Large intestine (tissue), 3 donors: ENCODE measurements around the gene LIG1. TPM values are rescaled to one million over a fixed set of nuclear protein-coding genes. Genes with fewer than 3 reads are reported as not detected.

Experiments
- DNase-seq, 2 donors: peaks; one replicate each; pipeline versions ENCODE4 v3.0.0 to v3.0.0-alpha.2; 2013
- H3K27ac ChIP-seq: one replicate; pipeline ENCODE4 v1.5.1; 2013; ENCODE audit warnings: low read length
- H3K27me3 ChIP-seq: 2 replicates; pipeline ENCODE4 v1.6.1; 2013; ENCODE audit warnings: low read length; ENCODE audit not compliant: control insufficient read depth, insufficient read depth
- H3K36me3 ChIP-seq: 2 replicates; pipeline ENCODE4 v1.6.1; 2013; ENCODE audit warnings: low read length; ENCODE audit not compliant: control insufficient read depth, insufficient read depth
- H3K4me1 ChIP-seq: one replicate; pipeline ENCODE4 v1.6.1; 2013; ENCODE audit warnings: low read length; ENCODE audit not compliant: control insufficient read depth, insufficient read depth
- H3K4me3 ChIP-seq: one replicate; pipeline ENCODE4 v1.5.1; 2013; ENCODE audit warnings: low read length
- H3K9me3 ChIP-seq: one replicate; pipeline ENCODE4 v1.6.1; 2013; ENCODE audit warnings: mild to moderate bottlenecking, low read depth, low read length, moderate library complexity; ENCODE audit not compliant: control insufficient read depth
- WGBS: methylation state at CpG from one replicate; pipeline ENCODE4 v1.1.5; 2013; ENCODE audit warnings: low lambda C conversion rate; ENCODE audit not compliant: insufficient coverage; 5-methylcytosine and 5-hydroxymethylcytosine counted together
- polyA plus RNA-seq: library from polyadenylated mRNA; unstranded; fragments of 120-200 nt; gene quantifications from one replicate; pipeline ENCODE4 v1.2.1, GENCODE V29; 2013

LIG1 gene
- polyA plus RNA-seq, 1 donor = 45.1 TPM

- Histone ChIP-seq H3K4me1 (no peaks in the 10 kb centered on the region), H3K9me3 (no peaks in the 10 kb centered on the region), H3K36me3 (no peaks in the 10 kb centered on the region), H3K27me3 (no peaks in the 10 kb centered on the region), H3K27ac (no peak overlapping the region), H3K4me3 (no peak overlapping the region)
- DNase-seq = no peak
- 43% methylated on average over 8 of the region's 13 CpGs for WGBS
Measured at GRCh38 chr19:48196933-48197665, 27.0 kb upstream of the LIG1 start.

- no peak overlapping the region for H3K27ac ChIP-seq
- DNase-seq = no peak
- no CpG with 5 or more reads among the region's 23 CpGs for WGBS
- no peaks in the 10 kb centered on the region for H3K9me3 ChIP-seq
- H3K4me3 ChIP-seq = no peak overlapping the region
- H3K27me3 ChIP-seq = no peaks in the 10 kb centered on the region
- peaks cover 3% of the 10 kb centered on the region for H3K36me3 ChIP-seq
- no peaks in the 10 kb centered on the region for H3K4me1 ChIP-seq
Measured at GRCh38 chr19:48196321-48196763, 26.2 kb upstream of the LIG1 start.

GRCh38 chr19:48194844-48195830 lies 25.0 kb upstream of the LIG1 start:
- 65% methylated on average over 2 of the region's 95 CpGs for WGBS
- H3K4me1 ChIP-seq = no peaks in the 10 kb centered on the region
- DNase-seq = no peak
- peaks cover 7% of the 10 kb centered on the region for H3K36me3 ChIP-seq
- no peak overlapping the region for H3K27ac ChIP-seq
- no peaks in the 10 kb centered on the region for H3K9me3 ChIP-seq
- H3K27me3 ChIP-seq = no peaks in the 10 kb centered on the region
- H3K4me3 ChIP-seq = no peak overlapping the region

- no peak for DNase-seq
- H3K9me3 ChIP-seq = no peaks in the 10 kb centered on the region
- WGBS = 42% methylated on average over 2 of the region's 36 CpGs
- H3K4me3 ChIP-seq = no peak overlapping the region
- peaks cover 7% of the 10 kb centered on the region for H3K36me3 ChIP-seq
- no peaks in the 10 kb centered on the region for H3K4me1 ChIP-seq
- no peak overlapping the region for H3K27ac ChIP-seq
- no peaks in the 10 kb centered on the region for H3K27me3 ChIP-seq
Measured at GRCh38 chr19:48194041-48194843, 24.1 kb upstream of the LIG1 start.

GRCh38 chr19:48192750-48193149 lies 22.6 kb upstream of the LIG1 start:
- Histone ChIP-seq H3K4me1 (no peaks in the 10 kb centered on the region), H3K36me3 (peaks cover 12% of the 10 kb centered on the region), H3K27ac (no peak overlapping the region), H3K27me3 (no peaks in the 10 kb centered on the region), H3K9me3 (no peaks in the 10 kb centered on the region), H3K4me3 (no peak overlapping the region)
- no peak for DNase-seq
- WGBS = no CpG with 5 or more reads among the region's 7 CpGs

GRCh38 chr19:48190885-48191284 lies 20.7 kb upstream of the LIG1 start:
- H3K36me3 ChIP-seq = peaks cover 12% of the 10 kb centered on the region
- no peak overlapping the region for H3K4me3 ChIP-seq
- H3K4me1 ChIP-seq = no peaks in the 10 kb centered on the region
- 100% methylated on average over 1 of the region's 3 CpGs for WGBS
- no peaks in the 10 kb centered on the region for H3K9me3 ChIP-seq
- DNase-seq = no peak
- no peak overlapping the region for H3K27ac ChIP-seq
- no peaks in the 10 kb centered on the region for H3K27me3 ChIP-seq

DNA sequence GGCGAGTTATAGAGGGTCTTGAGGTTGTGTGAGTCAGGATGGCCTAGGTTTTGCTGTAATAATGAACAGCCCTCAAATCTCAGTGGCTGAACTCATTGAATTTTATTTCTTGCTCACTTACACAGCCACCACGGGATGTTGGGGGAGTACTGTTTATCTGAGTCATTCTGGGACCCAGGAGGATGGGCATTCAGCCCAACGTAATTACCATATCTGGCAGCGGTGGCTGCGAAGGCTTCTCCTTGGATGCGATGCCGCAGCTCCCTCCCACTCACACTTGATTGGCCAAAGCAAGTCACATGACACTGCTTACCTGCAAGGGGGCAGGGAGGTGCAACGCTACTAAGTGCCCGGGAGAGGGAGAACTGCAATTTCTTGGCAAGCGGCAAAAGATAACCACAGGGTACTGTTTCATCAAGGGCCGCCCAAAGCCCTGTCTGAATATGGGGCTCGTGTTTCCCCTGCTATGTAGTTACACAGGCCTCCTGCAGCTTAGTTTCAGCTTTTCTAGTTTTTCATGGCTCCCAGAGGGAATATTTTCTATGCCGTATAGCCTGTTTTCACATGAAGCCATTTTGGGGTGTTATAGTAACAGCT lies 20.2 kb upstream of the LIG1 start:
- no peak overlapping the region for H3K4me3 ChIP-seq
- no peak overlapping the region for H3K27ac ChIP-seq
- no peaks in the 10 kb centered on the region for H3K9me3 ChIP-seq
- no peaks in the 10 kb centered on the region for H3K4me1 ChIP-seq
- H3K27me3 ChIP-seq = no peaks in the 10 kb centered on the region
- DNase-seq = no peak
- peaks cover 12% of the 10 kb centered on the region for H3K36me3 ChIP-seq
- 80% methylated on average over 1 of the region's 13 CpGs for WGBS

DNA sequence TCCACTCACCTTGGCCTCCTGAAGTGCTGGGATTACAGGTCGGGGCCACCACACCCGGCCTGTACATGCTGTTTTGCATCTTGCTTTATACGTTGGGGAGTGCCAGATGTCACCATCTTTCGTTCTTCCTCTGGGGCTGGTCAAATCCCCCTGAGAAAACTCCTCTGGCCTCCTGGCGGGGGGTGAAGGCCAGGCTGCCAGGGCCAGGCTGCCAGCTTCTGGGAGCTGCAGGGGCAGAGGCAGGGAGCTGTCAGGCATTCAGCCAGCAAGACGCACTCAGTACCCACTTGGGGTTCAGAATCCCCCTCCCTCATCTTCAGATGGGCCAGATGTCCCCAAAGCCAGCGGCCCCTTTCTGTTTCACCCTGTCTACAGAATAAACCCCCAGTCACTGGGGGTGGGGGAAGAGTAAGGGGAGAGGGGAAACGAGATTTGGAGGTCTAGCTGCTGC lies 16.4 kb upstream of the LIG1 start:
- H3K27ac ChIP-seq = no peak overlapping the region
- peaks cover 12% of the 10 kb centered on the region for H3K36me3 ChIP-seq
- no peak for DNase-seq
- H3K27me3 ChIP-seq = no peaks in the 10 kb centered on the region
- WGBS = no CpG with 5 or more reads among the region's 8 CpGs
- H3K4me1 ChIP-seq = no peaks in the 10 kb centered on the region
- H3K9me3 ChIP-seq = peaks cover 6% of the 10 kb centered on the region
- no peak overlapping the region for H3K4me3 ChIP-seq

GRCh38 chr19:48186015-48186414 lies 15.9 kb upstream of the LIG1 start:
- no peaks in the 10 kb centered on the region for H3K27me3 ChIP-seq
- no peak for DNase-seq
- no peak overlapping the region for H3K27ac ChIP-seq
- H3K4me3 ChIP-seq = no peak overlapping the region
- peaks cover 8% of the 10 kb centered on the region for H3K9me3 ChIP-seq
- no CpG with 5 or more reads among the region's 5 CpGs for WGBS
- peaks cover 11% of the 10 kb centered on the region for H3K36me3 ChIP-seq
- H3K4me1 ChIP-seq = no peaks in the 10 kb centered on the region
